Measurements from ENCODE around the gene CALM1. TPM values are rescaled to one million over a fixed set of nuclear protein-coding genes. Genes with fewer than 3 reads are reported as not detected.

CALM1 gene
- total RNA-seq, 8 experiments from 2014 or later, result 76.3 to 477 (median 195) TPM

GRCh38 chr14:90403065-90403464, 6.2 kb downstream of the CALM1 start:
- peaks cover 25 to 33% of the 10 kb centered on the region in 2 donors for H3K4me1 ChIP-seq (replicated peaks in 1 of 2)
- 67 to 100% (median 100%) methylated on average over 1 to 2 of the region's 2 CpGs; no CpG with 5 or more reads in 1 of the 10 experiments for WGBS, 10 experiments
- H3K4me3 ChIP-seq, result no peak overlapping the region
- no peak for ATAC-seq (replicated peaks in 6 of 8)
- in situ Hi-C loops (cut with MboI; ENCODE audit: low pct_unique_long_range_greater_than_20kb in 2 of 9, low sequenced_read_pairs in 9 of 9, unreplicated experiment in 9 of 9), result loop anchor here in 2 of 9 experiments (25.0 kb wide), 1 partner anchor 284 kb away; no protein-coding TSS in a partner anchor
- H3K27ac ChIP-seq, result no peak overlapping the region

DNA sequence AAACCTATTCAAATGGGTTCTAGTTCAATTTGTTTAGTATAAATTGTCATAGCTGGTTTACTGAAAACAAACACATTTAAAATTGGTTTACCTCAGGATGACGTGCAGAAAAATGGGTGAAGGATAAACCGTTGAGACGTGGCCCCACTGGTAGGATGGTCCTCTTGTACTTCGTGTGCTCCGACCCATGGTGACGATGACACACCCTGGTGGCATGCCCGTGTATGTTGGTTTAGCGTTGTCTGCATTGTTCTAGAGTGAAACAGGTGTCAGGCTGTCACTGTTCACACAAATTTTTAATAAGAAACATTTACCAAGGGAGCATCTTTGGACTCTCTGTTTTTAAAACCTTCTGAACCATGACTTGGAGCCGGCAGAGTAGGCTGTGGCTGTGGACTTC, 8.3 kb downstream of the CALM1 start:
- Histone ChIP-seq H3K4me3 (no peak overlapping the region), H3K4me1 (replicated peaks in 1 of 2) (peaks cover 33 to 46% of the 10 kb centered on the region in 2 donors), H3K27ac (no peak overlapping the region)
- WGBS, 10 experiments, result 71 to 100% (median 95%) methylated on average over 1 to 8 of the region's 9 CpGs; no CpG with 5 or more reads in 2 of the 10 experiments
- in situ Hi-C loops (cut with MboI; ENCODE audit: low pct_unique_long_range_greater_than_20kb in 2 of 9, low sequenced_read_pairs in 9 of 9, unreplicated experiment in 9 of 9), result loop anchor here in 2 of 9 experiments (25.0 kb wide), 1 partner anchor 282 kb away; no protein-coding TSS in a partner anchor
- no peak for ATAC-seq (replicated peaks in 6 of 8)

DNA sequence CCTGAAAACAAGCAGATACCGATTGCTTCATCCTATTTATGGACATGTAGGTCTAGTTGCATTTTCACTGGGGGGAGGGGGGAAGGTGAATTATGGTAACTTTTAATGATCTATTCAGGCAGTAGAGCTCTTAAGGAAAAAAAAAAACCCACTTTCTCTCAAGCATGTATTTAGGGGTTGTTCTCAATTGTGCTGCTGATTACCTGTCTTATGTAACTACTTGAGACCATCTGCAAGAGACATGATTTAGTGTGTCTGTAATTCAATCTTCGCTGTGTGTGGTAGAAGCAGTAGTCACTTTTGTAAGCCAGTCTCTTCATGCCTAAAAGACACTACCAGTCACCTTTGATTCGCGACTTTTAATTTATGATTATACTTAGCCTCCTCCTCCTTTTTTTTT, 8.9 kb downstream of the CALM1 start:
- ATAC-seq (replicated peaks in 6 of 8), result no peak
- Histone ChIP-seq H3K27ac (no peak overlapping the region), H3K4me1 (replicated peaks in 1 of 2) (peaks cover 27 to 39% of the 10 kb centered on the region in 2 donors), H3K4me3 (no peak overlapping the region)
- in situ Hi-C loops (cut with MboI; ENCODE audit: low pct_unique_long_range_greater_than_20kb in 2 of 9, low sequenced_read_pairs in 9 of 9, unreplicated experiment in 9 of 9), result loop anchor here in 2 of 9 experiments (25.0 kb wide), 1 partner anchor 282 kb away; no protein-coding TSS in a partner anchor
- WGBS, 10 experiments, result 76 to 100% (median 93%) methylated on average over 1 to 4 of the region's 4 CpGs; no CpG with 5 or more reads in 1 of the 10 experiments

DNA sequence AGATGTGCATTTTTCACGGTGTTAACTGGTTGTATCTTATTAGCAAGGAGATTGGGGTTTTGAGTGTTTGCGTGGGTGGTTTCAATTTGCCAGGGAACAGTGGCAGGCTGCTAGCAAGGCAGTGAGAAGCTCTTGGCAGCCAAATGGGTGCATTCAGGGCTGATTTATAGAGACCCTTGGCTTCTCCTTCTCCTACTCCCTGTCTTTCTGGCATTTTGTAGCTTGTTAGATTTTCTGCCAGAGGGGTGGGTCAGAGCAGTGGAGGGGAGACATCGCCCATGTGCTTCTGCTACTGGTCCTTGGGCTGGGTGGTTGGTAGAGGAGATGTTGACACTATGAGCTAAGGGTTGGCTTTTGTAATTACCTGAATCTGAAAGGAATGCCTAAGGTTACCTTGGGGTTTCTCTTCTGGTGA, 9.6 kb downstream of the CALM1 start:
- Histone ChIP-seq H3K4me1 (replicated peaks in 1 of 2) (peaks cover 21 to 33% of the 10 kb centered on the region in 2 donors), H3K4me3 (no peak overlapping the region), H3K27ac (no peak overlapping the region)
- no peak for ATAC-seq (replicated peaks in 6 of 8)
- in situ Hi-C loops (cut with MboI; ENCODE audit: low pct_unique_long_range_greater_than_20kb in 2 of 9, low sequenced_read_pairs in 9 of 9, unreplicated experiment in 9 of 9), result loop anchor here in 2 of 9 experiments (25.0 kb wide), 1 partner anchor 281 kb away; no protein-coding TSS in a partner anchor
- 0 to 95% (median 54%) methylated on average over 1 to 3 of the region's 3 CpGs; no CpG with 5 or more reads in 4 of the 10 experiments for WGBS, 10 experiments

DNA sequence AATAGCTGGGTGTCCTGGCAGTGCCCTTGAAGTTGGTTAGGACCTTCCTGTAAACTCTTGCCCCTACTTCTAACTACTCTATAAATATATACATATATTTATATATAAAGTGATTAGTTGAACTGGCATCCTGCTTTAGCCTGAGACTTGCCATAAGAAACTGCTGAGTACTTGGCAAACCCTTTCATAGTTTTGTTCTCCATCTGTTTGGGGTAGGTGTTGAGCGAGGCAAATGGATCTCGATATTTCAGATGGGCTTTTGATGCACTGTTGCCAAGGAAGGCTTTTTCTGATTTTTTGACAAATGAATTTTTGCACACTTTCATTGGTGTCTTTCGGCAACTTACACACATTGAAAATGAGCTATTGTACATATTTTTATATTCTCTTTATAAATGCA, 10.4 kb downstream of the CALM1 start:
- WGBS, 10 experiments, result 50 to 91% (median 80%) methylated on average over 1 to 3 of the region's 3 CpGs; no CpG with 5 or more reads in 4 of the 10 experiments
- ATAC-seq (replicated peaks in 6 of 8), result no peak
- Histone ChIP-seq H3K4me3 (no peak overlapping the region), H3K4me1 (replicated peaks in 1 of 2) (peaks cover 20 to 31% of the 10 kb centered on the region in 2 donors), H3K27ac (no peak overlapping the region)
- in situ Hi-C loops (cut with MboI; ENCODE audit: low pct_unique_long_range_greater_than_20kb in 2 of 9, low sequenced_read_pairs in 9 of 9, unreplicated experiment in 9 of 9), result loop anchor here in 2 of 9 experiments (25.0 kb wide), 1 partner anchor 280 kb away; no protein-coding TSS in a partner anchor

- 20 to 100% (median 68%) methylated on average over 1 to 5 of the region's 6 CpGs; no CpG with 5 or more reads in 2 of the 10 experiments for WGBS, 10 experiments
- in situ Hi-C loops (cut with MboI; ENCODE audit: low pct_unique_long_range_greater_than_20kb in 2 of 9, low sequenced_read_pairs in 9 of 9, unreplicated experiment in 9 of 9), result loop anchor here in 2 of 9 experiments (25.0 kb wide), 1 partner anchor 279 kb away; no protein-coding TSS in a partner anchor
- Histone ChIP-seq H3K27ac (peak overlapping the region in 1 of 2 donors; percentile 5), H3K4me1 (replicated peaks in 1 of 2) (peaks cover 20 to 31% of the 10 kb centered on the region in 2 donors), H3K4me3 (no peak overlapping the region)
- peak in 6 of 8 experiments; percentile 24 to 36 (median 31) for ATAC-seq (replicated peaks in 6 of 8)
Measured at GRCh38 chr14:90408713-90409112, 11.9 kb downstream of the CALM1 start.

- WGBS, 10 experiments, result 5 to 69% (median 20%) methylated on average over 1 to 4 of the region's 5 CpGs; no CpG with 5 or more reads in 3 of the 10 experiments
- no peak overlapping the region for H3K4me3 ChIP-seq
- H3K27ac ChIP-seq, result peak overlapping the region; percentile 5 to 60
- peaks cover 20 to 31% of the 10 kb centered on the region in 2 donors for H3K4me1 ChIP-seq (replicated peaks in 1 of 2)
- peak; percentile 71 to 89 (median 85) for ATAC-seq (replicated peaks in 6 of 8)
- in situ Hi-C loops (cut with MboI; ENCODE audit: low pct_unique_long_range_greater_than_20kb in 2 of 9, low sequenced_read_pairs in 9 of 9, unreplicated experiment in 9 of 9), result loop anchor here in 2 of 9 experiments (25.0 kb wide), 1 partner anchor 278 kb away; no protein-coding TSS in a partner anchor
Measured at GRCh38 chr14:90409209-90409730, 12.4 kb downstream of the CALM1 start.

GRCh38 chr14:90412058-90412457, 15.2 kb downstream of the CALM1 start:
- peaks cover 18 to 22% of the 10 kb centered on the region in 2 donors for H3K4me1 ChIP-seq (replicated peaks in 1 of 2)
- no peak overlapping the region for H3K27ac ChIP-seq
- no peak for ATAC-seq (replicated peaks in 6 of 8)
- 33 to 100% (median 98%) methylated on average over 1 to 2 of the region's 2 CpGs; no CpG with 5 or more reads in 2 of the 10 experiments for whole genome bisulfite sequencing, 10 experiments
- no peak overlapping the region for H3K4me3 ChIP-seq
- in situ Hi-C loops (cut with MboI; ENCODE audit: low pct_unique_long_range_greater_than_20kb in 2 of 9, low sequenced_read_pairs in 9 of 9, unreplicated experiment in 9 of 9), result loop anchor here in 2 of 9 experiments (25.0 kb wide), 1 partner anchor 275 kb away; no protein-coding TSS in a partner anchor

DNA sequence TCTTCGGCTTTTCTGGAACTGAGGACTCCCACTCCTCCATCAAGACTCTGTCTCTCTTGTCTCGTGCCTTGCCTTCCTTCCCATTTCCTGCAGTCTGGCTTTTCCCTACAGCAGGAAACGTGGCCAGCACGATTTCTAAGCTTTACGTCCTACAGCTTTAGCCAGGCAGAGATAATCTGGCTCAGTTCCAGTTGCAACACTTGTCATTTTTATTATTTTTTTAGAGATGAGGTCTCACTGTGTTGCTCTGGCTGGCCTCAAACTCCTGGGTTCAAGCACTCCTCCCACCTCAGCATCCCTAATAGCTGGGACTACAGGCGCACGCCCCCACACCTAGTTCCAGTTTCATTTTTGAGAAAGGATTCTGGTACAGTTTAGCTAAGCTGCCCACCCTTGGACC, 19.9 kb downstream of the CALM1 start:
- ATAC-seq (replicated peaks in 6 of 8), result no peak

GRCh38 chr14:90418053-90418452, 21.2 kb downstream of the CALM1 start:
- in situ Hi-C loops (cut with MboI; ENCODE audit: low pct_unique_long_range_greater_than_20kb in 2 of 9, low sequenced_read_pairs in 9 of 9, unreplicated experiment in 9 of 9), result loop anchor here in 2 of 9 experiments (25.0 kb wide), 1 partner anchor 269 kb away; no protein-coding TSS in a partner anchor

More for the DNA sequence above, 19.9 kb downstream of the CALM1 start:
- Histone ChIP-seq H3K4me3 (no peak overlapping the region), H3K4me1 (replicated peaks in 1 of 2) (peaks cover 10 to 15% of the 10 kb centered on the region in 2 donors), H3K27ac (no peak overlapping the region)
- in situ Hi-C loops (cut with MboI; ENCODE audit: low pct_unique_long_range_greater_than_20kb in 2 of 9, low sequenced_read_pairs in 9 of 9, unreplicated experiment in 9 of 9), result loop anchor here in 2 of 9 experiments (25.0 kb wide), 1 partner anchor 271 kb away; no protein-coding TSS in a partner anchor
- WGBS, 10 experiments, result 7 to 100% (median 59%) methylated on average over 1 to 6 of the region's 7 CpGs; no CpG with 5 or more reads in 1 of the 10 experiments

GRCh38 chr14:90419200-90419599, 22.4 kb downstream of the CALM1 start:
- peaks cover 25% of the 10 kb centered on the region in 2 donors for H3K4me1 ChIP-seq (replicated peaks in 1 of 2)
- ATAC-seq (replicated peaks in 6 of 8), result peak in 6 of 8 experiments; percentile 20 to 94 (median 76)
- WGBS, 10 experiments, result 7 to 83% (median 50%) methylated on average over 1 to 10 of the region's 12 CpGs; no CpG with 5 or more reads in 7 of the 10 experiments
- no peak overlapping the region for H3K4me3 ChIP-seq
- in situ Hi-C loops (cut with MboI; ENCODE audit: low pct_unique_long_range_greater_than_20kb in 2 of 9, low sequenced_read_pairs in 9 of 9, unreplicated experiment in 9 of 9), result loop anchor here in 2 of 9 experiments (25.0 kb wide), 1 partner anchor 268 kb away; no protein-coding TSS in a partner anchor
- no peak overlapping the region for H3K27ac ChIP-seq

More at GRCh38 chr14:90418053-90418452, 21.2 kb downstream of the CALM1 start:
- ATAC-seq (replicated peaks in 6 of 8), result no peak
- Histone ChIP-seq H3K4me3 (no peak overlapping the region), H3K27ac (no peak overlapping the region), H3K4me1 (replicated peaks in 1 of 2) (peaks cover 13 to 21% of the 10 kb centered on the region in 2 donors)
- 33 to 100% (median 100%) methylated on average over 1 to 2 of the region's 2 CpGs; no CpG with 5 or more reads in 4 of the 10 experiments for WGBS, 10 experiments

- in situ Hi-C loops (cut with MboI; ENCODE audit: low pct_unique_long_range_greater_than_20kb in 2 of 9, low sequenced_read_pairs in 9 of 9, unreplicated experiment in 9 of 9), result loop anchor here in 2 of 9 experiments (25.0 kb wide), 1 partner anchor 266 kb away; no protein-coding TSS in a partner anchor
- WGBS, 10 experiments, result 0 to 100% (median 48%) methylated on average over 1 to 2 of the region's 7 CpGs; no CpG with 5 or more reads in 6 of the 10 experiments
- H3K4me3 ChIP-seq, result no peak overlapping the region
- peaks cover 32 to 37% of the 10 kb centered on the region in 2 donors for H3K4me1 ChIP-seq (replicated peaks in 1 of 2)
- peak overlapping the region; percentile 28 to 54 for H3K27ac ChIP-seq
- peak in 5 of 8 experiments; percentile 64 to 90 (median 83) for ATAC-seq (replicated peaks in 6 of 8)
Measured at GRCh38 chr14:90421001-90421631, 24.3 kb downstream of the CALM1 start.
